H1 (cell line): ENCODE measurements around the gene SLC9A4.

Source experiments
- CEBPB ChIP-seq: IDR thresholded peaks from 2 replicates; pipeline ENCODE4 v1.6.1; 2012; ENCODE audit warnings: low read depth, low read length
- CTCF ChIP-seq, 3 experiments: IDR thresholded peaks; 1 replicate in 2 of 3; 2 replicates in 1 of 3; pipeline versions ENCODE4 v1.5.1 to v1.6.1; 2011; ENCODE audit warnings: low read length in 3 of 3, mild to moderate bottlenecking in 3 of 3, inconsistent platforms in 2 of 3, low read depth in 1 of 3, moderate library complexity in 1 of 3; ENCODE audit not compliant: insufficient read depth in 1 of 3; ENCODE audit errors: control extremely low read depth in 1 of 3
- JUN ChIP-seq: IDR thresholded peaks from 2 replicates; pipeline ENCODE4 v1.6.1; 2011; ENCODE audit warnings: low read depth, mild to moderate bottlenecking, improper control_type of control experiment, low read length
- JUND ChIP-seq: IDR thresholded peaks from 2 replicates; pipeline ENCODE4 v1.6.1; 2011; ENCODE audit warnings: mild to moderate bottlenecking, improper control_type of control experiment, low read length
- RBBP5 ChIP-seq: IDR thresholded peaks from 2 replicates; pipeline ENCODE4 v1.7.1; 2012; ENCODE audit warnings: low read depth, mild to moderate bottlenecking, inconsistent platforms, low read length, moderate library complexity, borderline replicate concordance
- TEAD4 ChIP-seq: IDR thresholded peaks from 2 replicates; pipeline ENCODE4 v1.6.1; 2012; ENCODE audit warnings: low read depth, low read length, inconsistent platforms, mixed read lengths

GRCh38 chr2:102435741-102436140 lies 37.3 kb upstream of the SLC9A4 start:
- no peak for TF ChIP-seq JUN
- TF ChIP-seq TEAD4: no peak
- no peak for TF ChIP-seq JUND
- TF ChIP-seq CTCF (IDR thresholded peaks at IDR 0.05; ENCODE audit: control extremely low read depth in 1 of 3, insufficient read depth in 1 of 3, low read depth in 1 of 3, low read length in 3 of 3): no peak
- no peak for TF ChIP-seq RBBP5
- no peak for TF ChIP-seq CEBPB
